HG02938 (cell line): ENCODE results near the gene GOLGA7B.

Source experiments
- ATAC-seq: cut with Tn5 transposase; IDR thresholded peaks from one replicate; pipeline ENCODE4 v1.9.1; 2021; ENCODE audit warnings: mild to moderate bottlenecking, moderate library complexity; ENCODE audit not compliant: unreplicated experiment

The GOLGA7B gene

GRCh38 chr10:97891497-97892167, 42.0 kb downstream of the GOLGA7B start:
- no peak for ATAC-seq

GRCh38 chr10:97892506-97892905, 42.9 kb downstream of the GOLGA7B start:
- no peak for ATAC-seq

- no peak for ATAC-seq
Measured at GRCh38 chr10:97892939-97893338, 43.3 kb downstream of the GOLGA7B start.

DNA sequence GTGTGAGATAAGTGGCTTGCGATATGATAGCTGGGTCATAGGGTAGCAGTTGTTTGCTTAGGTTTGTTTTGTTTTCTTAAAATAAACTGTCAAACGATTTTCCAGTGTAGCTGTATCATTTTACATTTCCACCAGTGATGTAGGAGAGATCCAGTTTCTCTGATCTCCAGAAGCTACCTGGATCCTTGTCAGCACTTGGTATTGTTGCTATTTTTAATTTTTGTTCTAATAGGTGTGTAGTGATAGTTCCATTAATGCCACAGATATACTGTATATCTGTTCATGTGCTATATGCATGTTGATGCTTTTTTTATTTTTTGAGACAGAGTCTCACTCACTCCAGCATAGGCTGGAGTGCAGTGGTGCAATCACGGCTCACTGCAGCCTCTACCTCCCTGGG, 44.4 kb downstream of the GOLGA7B start:
- ATAC-seq = no peak

- no peak for ATAC-seq
Measured at GRCh38 chr10:97895084-97895483, 45.4 kb downstream of the GOLGA7B start.

DNA sequence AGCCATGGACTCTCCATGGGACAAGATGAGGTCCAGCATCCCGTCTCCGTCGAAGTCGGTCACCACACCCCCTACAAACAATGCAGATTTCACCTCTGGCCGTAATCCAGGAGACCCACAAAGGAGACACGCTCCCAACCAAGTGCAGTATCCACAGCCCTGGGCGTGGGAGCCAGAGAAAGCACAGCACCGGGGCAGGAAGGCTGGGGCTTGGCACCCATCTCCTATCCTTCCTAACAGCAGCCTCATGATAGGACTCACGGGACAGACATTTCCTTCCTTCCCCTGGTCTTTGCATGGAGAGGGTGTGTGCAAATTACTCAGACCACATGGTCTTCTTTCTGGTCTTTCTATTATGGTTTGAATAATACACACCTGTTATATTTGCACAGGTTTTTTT, 46.3 kb downstream of the GOLGA7B start:
- no peak for ATAC-seq

DNA sequence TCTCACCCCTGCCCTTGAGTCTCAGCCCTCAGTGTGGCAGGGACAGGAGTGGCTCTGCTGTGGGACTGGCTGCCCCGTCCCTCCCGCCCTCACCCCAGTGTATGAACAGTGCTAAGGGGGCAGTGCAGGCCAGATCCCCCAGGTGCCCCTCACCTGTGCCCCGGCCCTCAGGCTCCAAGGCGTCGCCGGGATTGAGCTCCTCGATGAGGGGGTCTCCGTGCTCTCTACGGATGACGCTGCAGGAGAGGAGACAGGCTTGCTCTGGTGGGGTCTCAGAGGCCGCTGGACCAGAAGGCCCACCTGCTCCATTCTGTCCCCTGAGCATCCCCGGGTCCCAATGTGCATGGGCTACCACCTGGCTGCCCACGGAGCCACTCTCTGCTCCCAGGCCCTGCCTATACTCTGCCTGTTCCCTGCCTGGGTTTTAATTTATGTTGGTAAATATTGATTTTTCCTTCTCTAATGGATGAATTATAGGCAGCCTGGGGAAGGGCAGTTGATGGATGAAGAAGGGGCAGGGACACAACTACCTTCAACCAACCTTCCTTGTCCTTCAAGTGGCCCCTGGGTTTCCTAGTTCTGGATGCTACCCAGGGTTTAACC, 47.2 kb downstream of the GOLGA7B start:
- no peak for ATAC-seq

GRCh38 chr10:97898429-97898828, 48.8 kb downstream of the GOLGA7B start:
- ATAC-seq = no peak

- ATAC-seq = no peak
Measured at GRCh38 chr10:97901381-97901780, 51.7 kb downstream of the GOLGA7B start.

- no peak for ATAC-seq
Measured at GRCh38 chr10:97903128-97904017, 53.7 kb downstream of the GOLGA7B start.

DNA sequence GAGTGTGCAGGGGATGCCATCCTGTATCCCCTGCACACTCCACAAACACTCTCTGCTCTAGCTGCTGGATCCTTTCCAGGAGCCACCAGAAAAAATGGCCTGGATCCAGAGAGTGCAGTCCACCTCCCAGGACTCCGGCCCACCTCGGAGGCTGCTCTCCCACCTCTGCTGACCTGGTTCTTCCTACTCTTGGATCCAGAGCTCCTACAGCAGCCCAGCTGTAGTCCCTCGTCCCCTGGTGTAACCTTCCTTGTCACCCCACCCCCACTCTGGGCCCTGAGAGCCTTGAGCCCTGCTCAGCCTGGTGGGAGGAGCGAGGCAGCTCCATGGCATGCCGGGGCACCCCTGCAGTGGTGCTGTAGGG, 54.4 kb downstream of the GOLGA7B start:
- no peak for ATAC-seq

- ATAC-seq = no peak
Measured at GRCh38 chr10:97904576-97904975, 54.9 kb downstream of the GOLGA7B start.

- no peak for ATAC-seq
Measured at GRCh38 chr10:97905276-97905675, 55.6 kb downstream of the GOLGA7B start.

DNA sequence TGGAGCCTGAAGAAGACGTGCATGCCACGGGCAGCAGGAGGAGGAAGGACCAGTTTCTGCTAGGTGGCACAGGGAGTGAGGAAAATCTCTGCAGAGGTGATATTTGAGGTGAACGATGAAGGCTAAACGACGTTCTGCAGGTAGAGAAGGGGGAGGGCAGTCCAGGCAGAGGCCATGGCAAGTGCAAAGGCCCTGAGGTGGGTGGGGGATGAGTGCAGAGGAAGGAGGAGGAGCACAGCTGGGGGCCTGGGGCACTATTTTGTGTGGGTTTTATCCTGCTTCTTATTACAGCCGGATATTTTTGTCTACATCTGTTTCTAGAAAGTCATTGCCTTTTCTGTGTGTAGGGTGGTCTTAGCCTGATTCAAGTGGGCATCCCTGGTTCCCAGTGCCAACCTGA, 57.6 kb downstream of the GOLGA7B start:
- ATAC-seq = no peak

DNA sequence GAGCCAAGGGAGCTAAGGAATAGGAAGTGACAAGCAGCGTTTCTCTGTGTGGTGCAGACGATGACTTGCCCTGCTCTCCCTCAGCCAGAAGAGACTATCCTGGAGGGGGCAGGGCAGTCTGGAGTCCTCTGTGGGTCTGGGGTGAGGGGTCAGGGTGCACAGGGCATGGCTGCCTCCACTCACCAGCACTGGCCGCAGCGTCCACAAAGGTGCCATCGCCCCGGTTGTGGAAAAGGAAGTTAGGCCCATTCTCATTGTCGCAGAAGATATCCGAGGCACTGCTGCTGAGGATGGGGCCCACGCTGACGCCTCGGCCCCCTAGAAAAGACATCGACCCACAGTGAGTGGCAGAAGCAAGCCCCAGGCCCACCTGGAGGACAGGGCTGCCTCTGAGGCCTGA, 58.2 kb downstream of the GOLGA7B start:
- ATAC-seq = no peak

DNA sequence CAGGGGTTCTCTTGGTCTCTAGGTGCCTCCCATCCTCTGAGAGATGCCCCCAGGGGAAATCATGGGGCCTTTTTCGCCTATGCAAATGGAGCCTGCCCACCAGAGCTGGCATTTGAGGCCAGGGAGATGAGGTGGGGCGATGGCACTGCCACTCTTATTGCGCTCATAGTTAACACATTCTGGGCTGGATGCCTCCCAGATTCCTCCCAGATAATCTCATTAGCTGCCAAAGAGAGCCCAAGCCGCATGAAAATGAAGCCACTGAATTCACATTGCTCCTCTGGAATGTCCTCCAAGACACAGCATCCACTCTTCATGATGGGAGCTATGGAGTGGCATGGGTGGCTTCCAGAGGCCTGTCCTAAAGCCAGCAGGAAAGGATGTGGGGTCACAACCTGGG, 61.0 kb downstream of the GOLGA7B start:
- no peak for ATAC-seq

GRCh38 chr10:97911217-97911616, 61.6 kb downstream of the GOLGA7B start:
- no peak for ATAC-seq

DNA sequence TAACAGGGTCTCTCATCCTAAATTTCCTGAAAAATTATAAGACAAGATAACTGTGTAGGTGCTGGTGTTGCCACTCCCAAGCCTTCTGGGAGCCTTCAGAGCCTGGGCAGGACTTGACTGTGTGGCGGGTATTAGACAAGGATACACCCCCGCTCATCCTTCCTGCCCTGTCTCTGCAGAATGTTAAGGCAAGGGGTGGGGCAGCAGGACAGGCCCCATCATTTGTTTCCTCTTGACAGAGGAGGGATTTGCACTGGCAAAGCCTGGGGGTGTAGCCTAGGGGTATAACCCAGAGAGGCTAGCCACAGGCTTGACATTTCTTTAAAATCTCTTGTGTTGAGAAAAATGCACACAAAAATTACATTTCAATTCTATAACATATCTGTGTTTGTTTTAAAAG, 63.5 kb downstream of the GOLGA7B start:
- ATAC-seq = no peak

DNA sequence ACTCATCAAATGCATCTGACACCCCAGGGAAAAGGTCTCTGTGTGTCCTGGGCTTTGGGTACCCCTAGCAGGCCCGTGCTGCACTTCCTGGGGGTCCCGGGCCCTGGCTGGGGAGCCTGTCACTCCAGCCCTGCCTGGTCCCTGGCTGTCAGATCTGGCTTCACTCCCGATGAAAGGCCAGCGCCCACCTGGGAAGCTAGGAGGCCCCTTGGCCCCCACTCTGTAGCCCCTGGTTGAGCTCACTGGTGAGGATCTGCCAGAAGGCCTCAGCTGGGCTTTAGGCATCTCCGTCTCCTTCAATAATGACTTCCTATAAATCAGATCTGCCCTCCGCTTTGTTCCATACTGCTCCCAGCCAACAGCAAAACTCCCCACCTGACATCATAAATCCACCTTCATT, 64.0 kb downstream of the GOLGA7B start:
- no peak for ATAC-seq

DNA sequence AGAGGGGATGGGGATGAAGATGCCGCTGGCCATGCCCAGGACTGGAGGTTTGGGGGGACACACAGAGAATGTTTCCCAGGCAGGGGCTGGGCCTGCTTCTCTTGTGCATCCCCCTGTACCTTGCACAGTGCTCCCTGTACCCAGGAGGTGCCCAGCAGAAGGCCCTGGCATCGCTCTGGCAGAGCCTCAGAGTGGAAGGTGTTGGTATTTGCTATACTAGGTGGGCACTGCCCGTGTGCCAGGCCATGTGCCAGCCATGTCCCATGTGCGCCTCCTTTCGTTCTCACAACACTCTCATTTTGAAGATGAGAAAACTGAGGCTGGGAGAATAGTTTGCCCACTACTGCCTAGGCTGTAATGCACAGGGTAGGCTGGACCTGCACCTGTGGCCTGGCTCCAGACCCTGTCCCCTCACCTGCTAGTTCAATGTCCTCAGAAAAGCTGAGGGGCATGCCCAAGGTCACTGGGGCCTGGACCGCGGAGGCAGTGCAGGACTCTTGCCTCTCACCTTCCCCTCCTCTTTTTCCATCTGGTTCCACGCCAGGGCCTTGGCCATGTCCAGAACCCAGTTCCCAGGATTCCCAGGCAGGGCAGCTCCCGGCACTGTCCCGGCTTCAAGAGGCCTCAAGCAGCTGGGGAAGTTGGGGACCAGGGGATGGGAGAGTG, 64.7 kb downstream of the GOLGA7B start:
- ATAC-seq = no peak

DNA sequence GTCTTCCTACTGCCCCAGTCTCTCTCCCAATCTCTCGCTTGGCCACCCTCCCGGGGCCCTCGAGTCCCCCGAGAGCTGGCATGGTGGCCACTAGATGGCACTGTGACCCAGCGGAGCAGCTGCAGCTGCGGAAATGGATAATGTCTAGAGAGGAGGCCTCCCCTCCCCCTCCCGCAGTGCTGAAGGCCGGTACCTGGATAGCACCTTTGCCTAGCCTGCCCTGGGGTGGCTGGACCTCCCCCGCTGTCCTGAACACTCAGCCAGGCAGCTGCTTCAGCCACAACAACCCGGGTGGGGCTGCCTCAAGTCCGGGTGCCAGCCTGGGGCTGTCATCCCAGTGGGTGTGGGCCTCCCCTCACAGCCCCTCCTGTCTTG, 65.2 kb downstream of the GOLGA7B start:
- ATAC-seq = peak; percentile 62
